WTC11 (cell line): ENCODE results near the gene P3H4.

Experiments used
- CTCF ChIP-seq: fragments of 200-600 bp; IDR thresholded peaks from 2 replicates; pipeline ENCODE4 v1.8.0; 2022; ENCODE audit warnings: antibody characterized with exemption
- TEAD1 ChIP-seq: sonication (generic); formaldehyde crosslinking; IDR thresholded peaks from 2 replicates; pipeline ENCODE4 v1.8.0; 2022; ENCODE audit warnings: mild to moderate bottlenecking, missing genetic modification reagents
- TEAD4 ChIP-seq: sonication (generic); formaldehyde crosslinking; IDR thresholded peaks from 2 replicates; pipeline ENCODE4 v1.8.0; 2022; ENCODE audit warnings: mild to moderate bottlenecking, missing genetic modification reagents
- ZNF121 ChIP-seq: sonication (generic); formaldehyde crosslinking; IDR thresholded peaks from 2 replicates; pipeline ENCODE4 v1.8.0; 2023; ENCODE audit warnings: missing genetic modification reagents

GRCh38 chr17:41785859-41786226 is 25.9 kb downstream of the P3H4 start:
- TF ChIP-seq TEAD4 (CRISPR knock-in tag) (no peak), CTCF (no peak), TEAD1 (CRISPR knock-in tag) (no peak), ZNF121 (CRISPR knock-in tag) (no peak)
